Sigmoid colon (tissue), 4 donors: Measurements from ENCODE around the gene MOGAT3.

Source experiments
- EP300 ChIP-seq, 4 donors: sonication (generic); formaldehyde crosslinking; IDR thresholded peaks; one replicate each; pipeline ENCODE4 v1.6.1; 2017; ENCODE audit warnings: antibody characterized with exemption in 4 of 4
- POLR2A ChIP-seq, 2 donors: fragments of 450-650 bp; IDR thresholded peaks; one replicate each; pipeline ENCODE4 v1.6.1; 2016; ENCODE audit warnings: antibody characterized with exemption in 2 of 2, mild to moderate bottlenecking in 2 of 2, moderate library complexity in 2 of 2
- POLR2AphosphoS5 ChIP-seq, 4 donors: sonication (generic); formaldehyde crosslinking; IDR thresholded peaks; one replicate each; pipeline ENCODE4 v1.6.1; 2017; ENCODE audit warnings: antibody characterized with exemption in 4 of 4
- TF ChIP-seq, protein P1 (sequence below), 4 experiments: fragments of 450-650 bp in 3 of 4; fragments of 200-600 bp in 1 of 4; IDR thresholded peaks; one replicate each; pipeline ENCODE4 v1.5.1; 2016 to 2019; ENCODE audit warnings: antibody characterized with exemption in 4 of 4, mild to moderate bottlenecking in 3 of 4, moderate library complexity in 2 of 4

DNA sequence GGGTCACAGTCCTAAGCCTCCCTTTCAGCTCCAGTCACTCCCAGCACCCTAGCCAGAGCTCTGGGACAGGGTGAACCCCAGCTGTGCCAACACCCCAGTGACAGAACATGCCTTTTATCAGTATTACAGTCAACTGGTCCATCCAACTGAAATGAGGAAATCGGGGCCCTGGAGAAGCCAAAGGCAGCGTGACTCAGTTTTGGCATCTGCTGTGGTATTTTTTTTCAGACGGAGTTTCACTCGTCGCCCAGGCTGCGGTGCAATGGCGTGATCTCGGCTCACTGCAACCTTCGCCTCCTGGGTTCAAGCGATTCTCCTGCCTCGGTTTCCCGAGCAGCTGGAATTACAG is 40.2 kb upstream of the MOGAT3 start:
- TF ChIP-seq, protein P1, sequence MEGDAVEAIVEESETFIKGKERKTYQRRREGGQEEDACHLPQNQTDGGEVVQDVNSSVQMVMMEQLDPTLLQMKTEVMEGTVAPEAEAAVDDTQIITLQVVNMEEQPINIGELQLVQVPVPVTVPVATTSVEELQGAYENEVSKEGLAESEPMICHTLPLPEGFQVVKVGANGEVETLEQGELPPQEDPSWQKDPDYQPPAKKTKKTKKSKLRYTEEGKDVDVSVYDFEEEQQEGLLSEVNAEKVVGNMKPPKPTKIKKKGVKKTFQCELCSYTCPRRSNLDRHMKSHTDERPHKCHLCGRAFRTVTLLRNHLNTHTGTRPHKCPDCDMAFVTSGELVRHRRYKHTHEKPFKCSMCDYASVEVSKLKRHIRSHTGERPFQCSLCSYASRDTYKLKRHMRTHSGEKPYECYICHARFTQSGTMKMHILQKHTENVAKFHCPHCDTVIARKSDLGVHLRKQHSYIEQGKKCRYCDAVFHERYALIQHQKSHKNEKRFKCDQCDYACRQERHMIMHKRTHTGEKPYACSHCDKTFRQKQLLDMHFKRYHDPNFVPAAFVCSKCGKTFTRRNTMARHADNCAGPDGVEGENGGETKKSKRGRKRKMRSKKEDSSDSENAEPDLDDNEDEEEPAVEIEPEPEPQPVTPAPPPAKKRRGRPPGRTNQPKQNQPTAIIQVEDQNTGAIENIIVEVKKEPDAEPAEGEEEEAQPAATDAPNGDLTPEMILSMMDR (IDR thresholded peaks at IDR 0.05), result no peak
- TF ChIP-seq EP300 (IDR thresholded peaks at IDR 0.05) (no peak), POLR2A (IDR thresholded peaks at IDR 0.05) (no peak), POLR2AphosphoS5 (IDR thresholded peaks at IDR 0.05) (no peak)
